Caco-2 (cell line): ENCODE measurements around the gene CLEC2L. TPM values are rescaled to one million over a fixed set of nuclear protein-coding genes. Genes with fewer than 3 reads are reported as not detected.

ENCODE experiments used
- BruUV-seq: library from RNA; stranded (reverse); fragments of 400-500 nt; replicated peaks from 2 replicates; lab custom pipeline; 2021; lab: Mats Ljungman, UMichigan
- CTCF ChIA-PET: fragments of 300-600 bp; sonication (Branson Sonifier 250); formaldehyde crosslinking; loops from one replicate; lab custom pipeline; 2022; ENCODE audit warnings: antibody characterized with exemption; lab: Charles Lee
- POLR2A ChIA-PET: fragments of 300-600 bp; sonication (Branson Sonifier 250); formaldehyde crosslinking; loops from one replicate; lab custom pipeline; 2022; ENCODE audit warnings: antibody characterized with exemption; lab: Charles Lee
- DNase-seq, 2 experiments: peaks; one replicate each; pipeline versions ENCODE4 v3.0.0 to v3.0.0-alpha.2; 2020 to 2022
- H3K27me3 ChIP-seq: replicated peaks from 2 replicates; pipeline ENCODE4 v1.6.0; 2011; ENCODE audit warnings: low read length; ENCODE audit not compliant: control insufficient read depth, insufficient read depth
- H3K36me3 ChIP-seq: 2 replicates; pipeline ENCODE4 v1.5.1; 2011; ENCODE audit warnings: low read length; ENCODE audit not compliant: control insufficient read depth, insufficient read depth
- H3K4me1 ChIP-seq: fragments of 250-450 bp; sonication (Bioruptor Pico); 2 replicates; pipeline ENCODE4 v1.5.1; 2020; ENCODE audit warnings: mild to moderate bottlenecking
- H3K4me3 ChIP-seq: 2 replicates; pipeline ENCODE4 v1.5.1; 2011; ENCODE audit warnings: low read depth, mild to moderate bottlenecking, control low read depth, low read length
- H3K9me3 ChIP-seq: fragments of 250-450 bp; sonication (Bioruptor Pico); 2 replicates; pipeline ENCODE4 v1.5.1; 2020; ENCODE audit warnings: mild to moderate bottlenecking, moderate library complexity
- H3K27ac Mint-ChIP-seq: one replicate; pipeline ENCODE4 v1.8.0; 2022; ENCODE audit warnings: mixed read lengths; ENCODE audit not compliant: unreplicated experiment
- H3K27me3 Mint-ChIP-seq: one replicate; pipeline ENCODE4 v1.8.0; 2022; ENCODE audit warnings: mixed read lengths; ENCODE audit not compliant: insufficient read depth, unreplicated experiment
- H3K36me3 Mint-ChIP-seq: one replicate; pipeline ENCODE4 v1.8.0; 2022; ENCODE audit warnings: mild to moderate bottlenecking, mixed read lengths; ENCODE audit not compliant: insufficient read depth, unreplicated experiment
- H3K4me1 Mint-ChIP-seq: one replicate; pipeline ENCODE4 v1.8.0; 2022; ENCODE audit warnings: low read depth, mixed read lengths; ENCODE audit not compliant: unreplicated experiment
- H3K4me3 Mint-ChIP-seq: one replicate; pipeline ENCODE4 v1.8.0; 2022; ENCODE audit warnings: mild to moderate bottlenecking, moderate library complexity, mixed read lengths; ENCODE audit not compliant: unreplicated experiment
- H3K9me3 Mint-ChIP-seq: one replicate; pipeline ENCODE4 v1.8.0; 2022; ENCODE audit warnings: mixed read lengths; ENCODE audit not compliant: unreplicated experiment
- intact Hi-C: fragments of 100-400 bp; cut with micrococcal nuclease; formaldehyde crosslinking; loops from one replicate; pipeline ENCODE4 v1.10.0; 2022; ENCODE audit not compliant: unreplicated experiment
- total RNA-seq: library from RNA; stranded (reverse); gene quantifications from 2 replicates; pipeline ENCODE4 v1.2.3, GENCODE V29; 2022
- TF ChIP-seq, protein P1 (sequence below), 2 experiments: fragments of 200-600 bp in 1 of 2; IDR thresholded peaks; 1 replicate in 1 of 2; 2 replicates in 1 of 2; pipeline versions ENCODE4 v1.5.1 to v1.8.0; 2011 to 2022; ENCODE audit warnings: antibody characterized with exemption in 1 of 2, control low read depth in 1 of 2, inconsistent platforms in 1 of 2, low read depth in 1 of 2, low read length in 1 of 2, mild to moderate bottlenecking in 1 of 2, moderate library complexity in 1 of 2; ENCODE audit not compliant: insufficient read depth in 1 of 2, severe bottlenecking in 1 of 2, unreplicated experiment in 1 of 2

Gene CLEC2L
- total RNA-seq, 1 experiment from 2014 or later: not detected

DNA sequence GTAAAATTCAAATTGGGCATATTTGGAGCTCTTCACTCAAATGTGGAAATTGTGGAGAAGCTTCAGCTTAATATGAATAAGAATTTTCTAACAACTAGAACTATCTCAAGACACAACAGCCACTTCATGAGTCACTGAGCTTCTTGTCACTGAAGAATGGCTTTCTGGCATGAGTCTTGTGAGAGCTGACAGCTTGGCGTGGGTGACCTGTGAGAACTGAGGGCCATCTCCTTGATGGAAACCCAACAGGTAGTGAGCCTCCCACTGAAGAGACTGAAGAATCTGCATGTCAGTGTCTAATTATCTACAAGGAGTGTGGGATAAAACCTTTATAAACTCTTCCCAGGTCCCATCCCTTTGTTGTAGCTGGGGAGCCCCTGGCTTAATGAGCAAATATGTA is 66.0 kb downstream of the CLEC2L start:
- no peak overlapping the region for H3K27ac Mint-ChIP-seq
- Histone ChIP-seq H3K9me3 (no peaks in the 10 kb centered on the region), H3K36me3 (peaks cover 2% of the 10 kb centered on the region), H3K4me1 (no peaks in the 10 kb centered on the region), H3K4me3 (no peak overlapping the region), H3K27me3 (no peaks in the 10 kb centered on the region)
- POLR2A ChIA-PET: interaction anchor here (0.7 kb wide), 1 partner anchor 194 kb away, joined by 3 read pairs; no protein-coding TSS in a partner anchor
- CTCF ChIA-PET: interaction anchor here (1.4 kb wide), 1 partner anchor 13 kb away, joined by 6 read pairs; no protein-coding TSS in a partner anchor
- no peaks in the 10 kb centered on the region for H3K4me1 Mint-ChIP-seq
- TF ChIP-seq, protein P1, sequence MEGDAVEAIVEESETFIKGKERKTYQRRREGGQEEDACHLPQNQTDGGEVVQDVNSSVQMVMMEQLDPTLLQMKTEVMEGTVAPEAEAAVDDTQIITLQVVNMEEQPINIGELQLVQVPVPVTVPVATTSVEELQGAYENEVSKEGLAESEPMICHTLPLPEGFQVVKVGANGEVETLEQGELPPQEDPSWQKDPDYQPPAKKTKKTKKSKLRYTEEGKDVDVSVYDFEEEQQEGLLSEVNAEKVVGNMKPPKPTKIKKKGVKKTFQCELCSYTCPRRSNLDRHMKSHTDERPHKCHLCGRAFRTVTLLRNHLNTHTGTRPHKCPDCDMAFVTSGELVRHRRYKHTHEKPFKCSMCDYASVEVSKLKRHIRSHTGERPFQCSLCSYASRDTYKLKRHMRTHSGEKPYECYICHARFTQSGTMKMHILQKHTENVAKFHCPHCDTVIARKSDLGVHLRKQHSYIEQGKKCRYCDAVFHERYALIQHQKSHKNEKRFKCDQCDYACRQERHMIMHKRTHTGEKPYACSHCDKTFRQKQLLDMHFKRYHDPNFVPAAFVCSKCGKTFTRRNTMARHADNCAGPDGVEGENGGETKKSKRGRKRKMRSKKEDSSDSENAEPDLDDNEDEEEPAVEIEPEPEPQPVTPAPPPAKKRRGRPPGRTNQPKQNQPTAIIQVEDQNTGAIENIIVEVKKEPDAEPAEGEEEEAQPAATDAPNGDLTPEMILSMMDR (IDR thresholded peaks at IDR 0.05; ENCODE audit: insufficient read depth in 1 of 2, low read depth in 1 of 2, low read length in 1 of 2, severe bottlenecking in 1 of 2, unreplicated experiment in 1 of 2): no peak
- DNase-seq: no peak
- intact Hi-C loops: no loop called here
- no peaks in the 10 kb centered on the region for H3K27me3 Mint-ChIP-seq
- H3K9me3 Mint-ChIP-seq: no peaks in the 10 kb centered on the region
- H3K4me3 Mint-ChIP-seq: no peak overlapping the region
- BruUV-seq: no TSS peak
- no peaks in the 10 kb centered on the region for H3K36me3 Mint-ChIP-seq

DNA sequence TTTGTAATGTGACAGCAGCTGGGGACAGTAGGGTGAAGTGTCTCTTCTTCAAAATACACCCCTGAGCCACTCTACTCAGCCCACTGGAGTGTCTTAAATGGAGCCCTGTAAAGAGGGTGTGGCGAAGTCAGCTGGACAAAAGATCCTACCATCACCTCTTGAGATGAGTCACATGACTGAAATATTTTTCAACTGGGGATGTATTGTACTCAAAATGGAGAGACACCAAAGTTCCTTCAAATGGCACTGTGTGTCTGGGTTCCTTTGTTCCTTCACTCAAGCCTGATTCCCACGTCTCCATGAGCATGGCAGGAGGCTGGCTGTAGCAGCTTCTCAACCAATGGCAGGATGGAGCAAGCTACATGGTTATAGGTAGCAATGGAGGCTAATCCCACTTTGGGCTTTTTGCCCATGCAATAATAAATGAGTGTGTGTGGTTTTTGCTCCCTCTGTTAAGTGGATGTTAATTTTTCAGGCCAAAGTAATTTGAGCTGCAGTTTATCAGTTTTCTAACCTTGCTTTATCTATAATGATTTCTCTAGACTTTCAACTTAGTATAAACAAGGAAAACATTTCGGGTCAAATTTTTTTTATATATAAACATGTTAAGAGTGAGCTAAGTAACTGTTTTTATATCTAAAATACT is 68.2 kb downstream of the CLEC2L start:
- no peaks in the 10 kb centered on the region for H3K27me3 Mint-ChIP-seq
- H3K4me1 ChIP-seq: no peaks in the 10 kb centered on the region
- no peaks in the 10 kb centered on the region for H3K9me3 Mint-ChIP-seq
- BruUV-seq: no TSS peak
- ChIA-PET CTCF (no interaction called here), POLR2A (no interaction called here)
- H3K27ac Mint-ChIP-seq: no peak overlapping the region
- no peaks in the 10 kb centered on the region for H3K9me3 ChIP-seq
- peaks cover 6% of the 10 kb centered on the region for H3K36me3 Mint-ChIP-seq
- H3K4me1 Mint-ChIP-seq: no peaks in the 10 kb centered on the region
- no peak overlapping the region for H3K4me3 ChIP-seq
- DNase-seq: no peak
- H3K36me3 ChIP-seq: peaks cover 4% of the 10 kb centered on the region; the same call in 1 of the 2 replicates
- no peaks in the 10 kb centered on the region for H3K27me3 ChIP-seq
- TF ChIP-seq, protein P1 (IDR thresholded peaks at IDR 0.05; ENCODE audit: insufficient read depth in 1 of 2, low read depth in 1 of 2, low read length in 1 of 2, severe bottlenecking in 1 of 2, unreplicated experiment in 1 of 2): no peak
- intact Hi-C loops: no loop called here
- H3K4me3 Mint-ChIP-seq: no peak overlapping the region

DNA sequence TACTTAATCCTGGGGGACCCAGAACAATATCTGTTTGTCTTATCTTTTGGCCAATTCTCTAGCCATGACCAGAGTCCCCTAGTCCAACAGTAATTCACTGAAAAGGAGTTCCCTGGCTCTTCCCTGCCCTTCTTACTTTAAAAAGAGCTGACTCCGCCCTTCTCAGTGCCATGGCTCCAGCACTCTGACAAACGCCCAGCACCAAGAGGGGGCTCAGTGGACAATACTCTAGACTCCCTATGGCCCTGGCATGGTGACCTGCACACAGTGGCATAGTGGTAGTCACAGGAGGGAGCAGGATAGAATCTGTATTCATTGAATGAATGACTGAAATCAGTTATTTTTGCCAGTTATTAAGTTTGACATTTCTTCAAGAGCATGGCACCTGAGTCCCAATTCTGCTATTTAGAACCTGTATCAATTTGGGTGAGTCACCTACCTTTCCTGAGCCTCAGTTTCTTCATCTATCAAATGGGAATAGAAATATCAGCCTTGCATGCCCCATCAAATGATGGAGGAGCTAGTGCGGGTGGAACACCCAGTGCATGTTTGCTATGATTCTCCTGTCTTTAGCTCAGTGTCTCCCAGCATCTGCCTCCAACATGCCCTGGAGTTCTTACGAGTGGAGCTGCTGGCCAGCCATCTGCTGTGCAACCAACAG is 69.4 kb downstream of the CLEC2L start:
- intact Hi-C loops: no loop called here
- Mint-ChIP-seq H3K36me3 (peaks cover 10% of the 10 kb centered on the region), H3K27ac (no peak overlapping the region), H3K4me1 (no peaks in the 10 kb centered on the region), H3K27me3 (no peaks in the 10 kb centered on the region), H3K9me3 (no peaks in the 10 kb centered on the region), H3K4me3 (no peak overlapping the region)
- TF ChIP-seq, protein P1 (IDR thresholded peaks at IDR 0.05; ENCODE audit: insufficient read depth in 1 of 2, low read depth in 1 of 2, low read length in 1 of 2, severe bottlenecking in 1 of 2, unreplicated experiment in 1 of 2): no peak
- POLR2A ChIA-PET: no interaction called here
- no peak for DNase-seq
- H3K4me1 ChIP-seq: no peaks in the 10 kb centered on the region
- H3K4me3 ChIP-seq: no peak overlapping the region
- no TSS peak for BruUV-seq
- peaks cover 4% of the 10 kb centered on the region for H3K36me3 ChIP-seq
- no peaks in the 10 kb centered on the region for H3K27me3 ChIP-seq
- no peaks in the 10 kb centered on the region for H3K9me3 ChIP-seq
- CTCF ChIA-PET: interaction anchor here (1.5 kb wide), 1 partner anchor 9 kb away, joined by 6 read pairs; no protein-coding TSS in a partner anchor
